Activated naive CD4-positive, alpha-beta T cell treated with anti-CD3 and anti-CD28 coated beads for 36 hours (primary cell): ENCODE measurements around the gene PTPN2. TPM values are rescaled to one million over a fixed set of nuclear protein-coding genes. Genes with fewer than 3 reads are reported as not detected.
"Not testable (repeated sequence)": the region's sequence is repeated elsewhere in the genome, so short reads cannot be mapped to it uniquely, and the experiment has no call there.

Experiments used
- CTCF ChIA-PET: fragments of 350-600 bp; sonication (Branson Sonifier 250); formaldehyde crosslinking; loops from one replicate; lab custom pipeline; 2021; ENCODE audit warnings: antibody characterized with exemption; lab: Charles Lee
- DNase-seq: peaks from one replicate; pipeline ENCODE4 v3.0.0-alpha.2; 2020
- H3K27ac Mint-ChIP-seq: one replicate; pipeline ENCODE4 v1.8.0; 2021; ENCODE audit warnings: mild to moderate bottlenecking, mixed read lengths
- H3K27me3 Mint-ChIP-seq: one replicate; pipeline ENCODE4 v1.8.0; 2021; ENCODE audit warnings: low read depth, mixed read lengths
- H3K36me3 Mint-ChIP-seq: one replicate; pipeline ENCODE4 v1.8.0; 2021; ENCODE audit warnings: low read depth, mixed read lengths
- H3K4me1 Mint-ChIP-seq: one replicate; pipeline ENCODE4 v1.8.0; 2021; ENCODE audit warnings: low read depth, mixed read lengths
- H3K4me3 Mint-ChIP-seq: one replicate; pipeline ENCODE4 v1.8.0; 2021; ENCODE audit warnings: mild to moderate bottlenecking, moderate library complexity, mixed read lengths
- H3K9me3 Mint-ChIP-seq: one replicate; pipeline ENCODE4 v1.8.0; 2021; ENCODE audit warnings: mixed read lengths
- intact Hi-C: fragments of 100-400 bp; cut with micrococcal nuclease; formaldehyde crosslinking; loops from one replicate; pipeline ENCODE4 v1.15.1; 2023
- total RNA-seq, 2 experiments: library from RNA; stranded (reverse); gene quantifications; one replicate each; pipeline ENCODE4 v1.2.3, GENCODE V29; 2021

The PTPN2 gene
- total RNA-seq, 2 experiments from 2014 or later, result 68.5 to 71.8 TPM

DNA sequence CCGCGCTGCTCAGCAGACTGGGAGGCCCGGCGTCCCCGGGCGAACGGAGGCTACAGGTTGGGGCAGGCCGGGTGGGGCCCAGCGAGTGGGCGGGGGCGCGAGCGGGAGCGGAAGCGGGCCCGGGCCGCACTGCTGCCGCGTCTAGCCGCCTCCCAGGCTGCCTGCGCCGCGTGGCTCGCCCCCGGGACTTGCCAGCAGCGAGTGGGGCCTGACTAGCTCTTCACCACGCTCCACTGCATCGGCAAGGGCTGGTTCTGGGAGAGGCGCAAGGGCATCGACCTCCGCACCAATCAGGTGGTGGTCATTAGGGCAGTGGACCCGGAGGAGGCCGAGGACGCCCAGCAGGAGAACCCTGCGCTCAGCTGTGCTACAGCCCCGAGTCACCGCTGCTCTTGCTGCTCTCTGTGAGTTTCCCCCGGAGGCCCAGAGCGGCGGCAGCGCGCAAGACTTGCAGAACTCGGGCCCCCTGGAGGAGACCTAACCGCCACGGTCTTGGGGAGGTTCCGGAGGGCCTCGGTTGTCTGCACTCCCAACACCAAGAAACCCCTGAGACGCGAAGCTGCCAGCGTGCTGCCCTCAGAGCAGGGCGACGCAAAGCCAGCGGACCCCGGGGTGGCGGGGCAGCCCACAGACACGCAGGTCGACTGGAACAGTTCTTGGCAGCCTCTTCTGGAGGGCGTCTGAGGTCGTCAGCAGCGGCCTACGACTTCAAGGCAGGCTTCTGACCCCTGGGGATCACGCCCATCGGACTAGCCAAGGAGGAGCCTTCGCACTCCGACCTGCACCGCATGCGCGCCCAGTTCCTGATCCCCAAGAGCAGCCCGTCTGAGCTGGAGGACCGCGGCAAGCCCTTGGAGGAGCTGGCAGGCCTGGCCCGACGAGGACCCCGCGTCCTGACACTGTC, 27.2 kb upstream of the PTPN2 start:
- intact Hi-C loops, result no loop called here
- H3K4me1 Mint-ChIP-seq, result peaks cover 5% of the 10 kb centered on the region
- H3K36me3 Mint-ChIP-seq, result peaks cover 2% of the 10 kb centered on the region
- H3K27ac Mint-ChIP-seq, result no peak overlapping the region
- peak overlapping the region; percentile 49 for H3K4me3 Mint-ChIP-seq
- CTCF ChIA-PET, result no interaction called here
- H3K27me3 Mint-ChIP-seq, result no peaks in the 10 kb centered on the region
- peaks cover 14% of the 10 kb centered on the region for H3K9me3 Mint-ChIP-seq
- peak; percentile 60 for DNase-seq

DNA sequence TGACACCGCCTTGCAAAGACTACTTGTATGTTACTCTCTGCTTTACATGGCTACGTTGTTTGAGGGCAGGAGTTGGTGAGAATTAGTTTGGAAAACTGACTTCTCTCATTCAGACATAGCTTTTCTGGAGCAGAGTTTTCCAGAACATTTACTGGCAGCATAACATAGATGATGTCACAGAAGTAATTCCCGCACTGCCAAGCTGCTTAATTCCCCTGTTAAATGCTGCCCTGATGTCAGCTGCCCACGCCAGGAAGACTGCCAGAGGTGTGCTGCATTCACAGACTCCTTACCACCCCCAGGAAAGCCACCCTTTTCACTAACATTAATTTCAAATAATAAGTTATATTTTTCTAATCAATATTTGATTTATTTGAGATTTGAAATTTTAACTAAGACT, 24.7 kb upstream of the PTPN2 start:
- CTCF ChIA-PET, result no interaction called here
- Mint-ChIP-seq H3K9me3 (peaks cover 10% of the 10 kb centered on the region), H3K27ac (no peak overlapping the region)

DNA sequence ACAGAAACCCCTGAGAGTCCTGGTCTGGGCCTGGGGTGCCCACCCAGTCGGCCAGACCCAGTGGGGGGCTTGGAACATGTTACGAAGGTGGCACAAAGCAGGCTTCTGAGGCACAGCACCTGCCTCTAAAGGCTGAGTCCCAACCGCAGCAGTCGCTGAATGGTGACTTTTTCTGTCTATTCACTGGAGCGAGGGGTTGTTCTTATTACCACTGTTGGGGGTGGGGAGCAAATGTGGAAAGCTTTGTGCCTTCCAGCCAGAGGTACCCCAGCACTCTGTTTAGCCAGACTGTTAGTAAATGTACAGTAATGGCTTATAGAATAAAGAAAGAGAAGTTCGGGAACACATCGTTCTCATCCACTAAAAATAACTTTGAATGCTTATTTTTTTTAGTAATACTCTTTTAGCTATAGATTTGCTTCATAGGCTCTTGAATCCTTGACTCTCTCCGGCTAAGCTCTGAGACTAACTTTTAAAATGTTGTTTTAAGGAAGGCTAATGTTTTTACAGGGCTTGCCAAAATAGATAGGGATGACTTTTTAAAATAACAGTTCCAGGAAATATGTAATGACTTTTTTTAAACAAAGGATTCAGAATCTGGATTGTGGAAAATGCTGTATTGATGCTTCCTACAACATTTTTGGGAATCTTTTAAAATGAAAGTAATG, 23.4 kb upstream of the PTPN2 start:
- intact Hi-C loops, result no loop called here
- H3K4me3 Mint-ChIP-seq, result no peak overlapping the region
- H3K9me3 Mint-ChIP-seq, result no peaks in the 10 kb centered on the region
- H3K27me3 Mint-ChIP-seq, result no peaks in the 10 kb centered on the region
- DNase-seq, result no peak
- no peak overlapping the region for H3K27ac Mint-ChIP-seq
- CTCF ChIA-PET, result no interaction called here
- H3K4me1 Mint-ChIP-seq, result peaks cover 9% of the 10 kb centered on the region
- H3K36me3 Mint-ChIP-seq, result no peaks in the 10 kb centered on the region

More for the DNA sequence above, 24.7 kb upstream of the PTPN2 start:
- Mint-ChIP-seq H3K4me1 (peaks cover 9% of the 10 kb centered on the region), H3K27me3 (no peaks in the 10 kb centered on the region), H3K36me3 (peaks cover 2% of the 10 kb centered on the region), H3K4me3 (no peak overlapping the region)
- DNase-seq, result no peak
- intact Hi-C loops, result no loop called here

DNA sequence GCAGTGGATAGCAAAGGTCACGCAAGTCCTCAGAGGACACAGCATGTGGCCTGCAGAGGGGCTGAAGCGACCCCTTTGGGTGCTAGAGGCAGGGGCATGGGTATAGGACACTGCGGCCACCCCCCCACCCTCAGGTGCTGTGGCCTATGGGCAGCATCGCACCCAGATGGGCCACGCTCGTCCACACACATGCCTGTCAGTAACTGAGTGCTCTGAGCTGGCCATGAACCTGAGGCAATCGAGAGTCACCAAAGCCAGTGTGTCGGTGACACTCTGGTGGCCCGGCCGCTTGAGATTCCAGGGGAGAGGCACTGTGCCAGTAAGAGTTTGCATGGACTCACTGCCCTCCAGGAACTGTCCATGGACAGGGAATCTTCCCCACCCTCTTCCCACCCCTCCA, 22.7 kb upstream of the PTPN2 start:
- CTCF ChIA-PET, result no interaction called here
- H3K4me3 Mint-ChIP-seq, result no peak overlapping the region
- no peaks in the 10 kb centered on the region for H3K27me3 Mint-ChIP-seq
- peaks cover 9% of the 10 kb centered on the region for H3K4me1 Mint-ChIP-seq
- no peak for DNase-seq
- no peak overlapping the region for H3K27ac Mint-ChIP-seq
- intact Hi-C loops, result no loop called here
- H3K9me3 Mint-ChIP-seq, result no peaks in the 10 kb centered on the region
- no peaks in the 10 kb centered on the region for H3K36me3 Mint-ChIP-seq

DNA sequence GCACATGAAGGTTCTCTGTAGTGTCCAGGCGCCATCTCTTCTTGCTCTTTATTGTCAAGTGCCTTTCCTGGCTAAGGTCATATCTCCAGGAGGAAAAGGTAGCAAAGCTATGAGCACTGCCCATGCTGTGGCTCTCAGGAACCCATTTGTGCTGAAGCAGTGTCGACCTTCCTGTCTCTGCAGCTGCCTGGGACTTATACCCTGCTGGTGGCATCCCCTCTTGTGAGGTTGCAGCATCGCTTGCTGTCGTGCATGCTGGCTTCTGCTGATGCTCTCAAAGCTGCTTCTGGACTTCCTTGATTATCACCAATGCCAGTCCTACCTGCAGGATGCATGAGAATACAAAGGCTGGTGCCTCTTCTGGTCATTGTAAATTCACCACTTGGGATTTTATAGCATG, 22.1 kb upstream of the PTPN2 start:
- peaks cover 7% of the 10 kb centered on the region for H3K4me1 Mint-ChIP-seq
- CTCF ChIA-PET, result no interaction called here

DNA sequence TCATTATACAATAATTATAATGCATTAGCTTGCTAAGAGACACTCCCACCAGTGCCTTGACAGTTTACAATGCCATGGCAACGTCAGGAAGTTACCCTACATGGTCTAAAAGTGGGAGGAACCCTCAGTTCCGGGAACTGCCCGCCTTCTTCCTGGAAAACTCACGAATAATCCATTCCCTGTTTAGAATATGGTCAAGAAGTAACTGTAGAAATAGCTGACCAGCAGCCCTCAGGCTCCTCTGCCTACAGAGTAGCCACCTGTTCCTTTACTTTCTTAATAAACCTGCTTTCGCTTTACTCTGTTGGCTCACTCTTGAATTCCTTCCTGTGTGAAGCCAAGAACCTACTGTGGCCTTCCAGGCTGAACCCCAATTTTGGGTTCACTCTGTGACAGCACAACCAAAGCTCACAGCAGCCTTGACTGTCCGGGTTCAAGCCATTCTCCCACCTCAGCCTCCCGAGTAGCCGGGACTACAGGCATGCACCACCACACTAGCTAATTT, 20.0 kb upstream of the PTPN2 start:
- Mint-ChIP-seq H3K36me3 (no peaks in the 10 kb centered on the region), H3K27ac (peak overlapping the region; percentile 26), H3K27me3 (no peaks in the 10 kb centered on the region), H3K4me3 (no peak overlapping the region), H3K4me1 (peaks cover 4% of the 10 kb centered on the region), H3K9me3 (no peaks in the 10 kb centered on the region)
- CTCF ChIA-PET, result interaction anchor here (0.9 to 3.3 kb wide), 3 partner anchors 10 to 87 kb away, joined by 3 to 19 read pairs (median 12); no protein-coding TSS in a partner anchor
- intact Hi-C loops, result no loop called here
- peak; percentile 68 for DNase-seq

More for the DNA sequence above, 22.1 kb upstream of the PTPN2 start:
- Mint-ChIP-seq H3K36me3 (no peaks in the 10 kb centered on the region), H3K27me3 (no peaks in the 10 kb centered on the region), H3K9me3 (no peaks in the 10 kb centered on the region), H3K4me3 (no peak overlapping the region), H3K27ac (no peak overlapping the region)
- no peak for DNase-seq
- intact Hi-C loops, result no loop called here

DNA sequence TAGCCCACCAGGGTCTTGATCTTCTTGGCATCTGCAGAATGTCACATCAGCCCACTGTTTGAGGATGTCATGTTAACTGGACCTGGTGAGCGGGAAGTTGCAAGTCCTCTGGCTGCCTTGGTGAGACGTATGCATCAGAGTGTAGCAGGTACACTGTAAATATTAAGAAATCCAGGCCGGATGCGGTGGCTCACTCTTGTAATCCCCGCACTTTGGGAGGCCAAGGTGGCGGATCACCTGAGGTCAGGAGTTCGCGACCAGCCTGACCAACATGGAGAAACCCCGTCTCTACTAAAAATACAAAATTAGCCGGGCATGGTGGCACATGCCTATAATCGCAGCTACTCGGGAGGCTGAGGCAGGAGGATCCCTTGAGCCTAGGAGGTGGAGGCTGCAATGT, 17.2 kb upstream of the PTPN2 start:
- H3K36me3 Mint-ChIP-seq, intact Hi-C loops, H3K9me3 Mint-ChIP-seq, DNase-seq, H3K27ac Mint-ChIP-seq, H3K4me1 Mint-ChIP-seq, H3K27me3 Mint-ChIP-seq, H3K4me3 Mint-ChIP-seq: not testable (repeated sequence)
- CTCF ChIA-PET, result interaction anchor here (3.3 kb wide), 1 partner anchor 15 kb away, joined by 12 read pairs; no protein-coding TSS in a partner anchor

DNA sequence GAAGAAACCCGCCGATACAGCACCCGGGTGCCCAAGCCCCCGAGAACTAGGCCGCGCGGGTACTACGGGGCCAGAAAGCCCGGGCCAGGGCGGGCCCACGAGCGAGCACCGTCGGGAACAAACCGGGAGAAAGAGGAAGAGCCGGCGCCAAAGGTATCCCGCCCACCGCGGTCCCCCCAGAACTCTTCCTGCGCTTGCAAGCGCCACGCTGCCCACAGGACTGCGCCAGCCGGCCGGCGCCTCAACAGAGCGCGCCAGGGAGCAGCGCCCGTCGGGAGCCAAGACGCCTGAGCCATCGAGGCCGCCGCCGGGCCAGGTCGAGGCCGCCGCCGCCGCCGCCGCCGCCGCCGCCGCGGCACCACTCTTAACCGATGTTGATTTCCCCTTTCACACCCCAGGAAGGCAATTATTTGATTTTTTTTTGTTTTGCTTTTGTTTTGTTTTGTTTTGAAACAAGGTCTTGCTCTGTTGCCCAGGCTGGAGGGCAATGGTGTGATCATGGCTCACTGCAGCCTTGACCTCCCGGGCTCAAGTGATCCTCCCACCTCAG, 12.8 kb upstream of the PTPN2 start:
- H3K27me3 Mint-ChIP-seq, result peaks cover 27% of the 10 kb centered on the region
- H3K9me3 Mint-ChIP-seq, H3K4me1 Mint-ChIP-seq, H3K36me3 Mint-ChIP-seq, H3K27ac Mint-ChIP-seq, DNase-seq, intact Hi-C loops: not testable (repeated sequence)
- H3K4me3 Mint-ChIP-seq, result peak overlapping the region; percentile 39
- CTCF ChIA-PET, result interaction anchor here (0.6 to 1.6 kb wide), 2 partner anchors 38 to 174 kb away, joined by 4 to 6 read pairs; no protein-coding TSS in a partner anchor

DNA sequence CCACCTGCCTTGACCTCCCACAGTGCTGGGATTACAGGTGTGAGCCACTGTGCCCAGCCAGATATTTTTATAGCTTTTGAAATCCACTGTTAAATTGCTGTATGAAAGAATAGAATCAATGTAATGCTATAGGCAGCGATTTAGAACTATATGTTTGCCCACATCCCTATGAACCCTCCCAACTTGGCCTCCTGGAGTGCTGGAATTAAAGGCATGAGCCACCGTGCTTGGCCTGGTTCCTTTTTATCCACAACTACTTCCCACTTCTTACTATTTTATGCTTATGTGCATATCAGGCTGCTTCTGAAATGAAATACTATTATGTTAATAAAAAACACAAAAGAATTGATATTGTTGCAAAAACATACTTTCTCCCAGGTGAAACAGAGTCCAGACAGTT, 11.6 kb upstream of the PTPN2 start:
- intact Hi-C loops, result loop anchor here (2.0 kb wide), 1 partner anchor 263 kb away; no protein-coding TSS in a partner anchor
- no peaks in the 10 kb centered on the region for H3K9me3 Mint-ChIP-seq
- no peak overlapping the region for H3K27ac Mint-ChIP-seq
- H3K27me3 Mint-ChIP-seq, result peaks cover 27% of the 10 kb centered on the region
- H3K4me3 Mint-ChIP-seq, result no peak overlapping the region
- CTCF ChIA-PET, result interaction anchor here (0.8 to 7.3 kb wide), 9 partner anchors 8 to 170 kb away, joined by 3 to 97 read pairs (median 7); no protein-coding TSS in a partner anchor
- no peak for DNase-seq
- no peaks in the 10 kb centered on the region for H3K36me3 Mint-ChIP-seq
- H3K4me1 Mint-ChIP-seq, result peaks cover 6% of the 10 kb centered on the region

DNA sequence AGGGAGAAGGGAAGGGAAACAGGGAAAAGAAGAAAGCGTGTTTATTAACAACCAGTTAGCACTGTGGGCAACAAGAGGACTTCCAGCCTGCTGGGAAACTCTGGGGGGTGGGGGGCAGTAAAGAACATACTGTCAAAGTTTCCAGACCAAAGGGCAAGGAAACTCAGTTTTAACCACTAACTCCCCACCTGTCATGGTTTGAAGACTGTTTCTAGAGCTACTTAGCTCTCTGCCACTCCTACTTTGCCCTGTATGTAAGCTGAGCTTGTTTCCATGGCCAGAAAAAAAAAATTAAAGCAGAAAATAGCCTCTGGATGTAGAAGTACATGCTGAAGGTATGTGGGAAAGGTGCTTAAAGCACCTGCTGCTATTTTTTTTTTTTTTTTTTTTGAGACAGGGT, 11.0 kb upstream of the PTPN2 start:
- Mint-ChIP-seq H3K27ac (no peak overlapping the region), H3K9me3 (no peaks in the 10 kb centered on the region), H3K4me1 (peaks cover 6% of the 10 kb centered on the region), H3K36me3 (no peaks in the 10 kb centered on the region), H3K27me3 (peaks cover 27% of the 10 kb centered on the region), H3K4me3 (no peak overlapping the region)
- no peak for DNase-seq
- intact Hi-C loops, result loop anchor here (2.0 kb wide), 1 partner anchor 264 kb away; no protein-coding TSS in a partner anchor
- CTCF ChIA-PET, result interaction anchor here (0.6 to 7.3 kb wide), 10 partner anchors 9 to 169 kb away, joined by 3 to 97 read pairs (median 6); no protein-coding TSS in a partner anchor

DNA sequence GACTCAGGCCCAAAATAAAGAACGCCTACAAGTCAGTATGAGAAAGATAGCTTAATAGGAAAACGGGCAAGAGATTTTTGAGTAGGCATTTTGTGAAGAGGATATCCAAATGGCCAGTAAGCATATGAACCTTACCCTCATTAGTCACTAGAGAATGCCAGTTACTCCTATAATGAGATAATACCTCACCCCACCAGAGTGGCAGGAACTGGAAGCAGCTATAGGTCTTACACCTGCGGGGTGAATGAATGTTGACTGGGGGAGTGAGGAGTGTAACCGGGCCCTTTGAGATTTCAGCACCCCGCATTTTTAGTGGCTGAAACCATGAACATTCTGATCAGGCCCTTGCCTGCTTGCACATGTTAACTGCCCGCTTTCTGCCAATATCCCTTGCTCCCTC, 7.5 kb upstream of the PTPN2 start:
- Mint-ChIP-seq H3K36me3 (no peaks in the 10 kb centered on the region), H3K4me3 (no peak overlapping the region), H3K4me1 (peaks cover 8% of the 10 kb centered on the region), H3K9me3 (no peaks in the 10 kb centered on the region), H3K27ac (no peak overlapping the region), H3K27me3 (peaks cover 22% of the 10 kb centered on the region)
- DNase-seq, result no peak
- intact Hi-C loops, result no loop called here
- CTCF ChIA-PET, result interaction anchor here (1.0 to 7.3 kb wide), 8 partner anchors 8 to 166 kb away, joined by 3 to 97 read pairs (median 4); no protein-coding TSS in a partner anchor

DNA sequence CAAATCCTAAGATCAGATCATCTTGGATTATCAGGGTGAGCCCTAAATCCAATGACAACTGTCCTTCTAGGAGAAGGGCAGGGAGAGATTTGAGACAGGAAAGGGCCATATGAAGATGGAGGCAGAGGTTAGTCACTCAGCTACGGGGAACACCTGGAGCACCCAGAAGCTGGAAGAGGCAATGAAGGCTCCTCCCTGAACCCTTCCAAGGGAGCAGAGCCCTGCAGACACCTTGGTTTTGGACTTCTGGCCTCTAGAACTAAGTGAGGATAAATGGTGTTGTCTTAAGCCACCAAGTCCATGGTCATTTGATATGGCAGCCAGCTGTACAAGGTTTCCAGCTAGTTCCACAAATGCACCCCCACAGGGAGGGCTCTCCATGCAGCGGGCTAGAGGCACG, 6.9 kb upstream of the PTPN2 start:
- CTCF ChIA-PET, result interaction anchor here (0.5 to 7.3 kb wide), 10 partner anchors 9 to 226 kb away, joined by 3 to 97 read pairs (median 4); no protein-coding TSS in a partner anchor
- Mint-ChIP-seq H3K4me1 (peaks cover 9% of the 10 kb centered on the region), H3K27me3 (peaks cover 20% of the 10 kb centered on the region), H3K36me3 (no peaks in the 10 kb centered on the region), H3K4me3 (no peak overlapping the region), H3K27ac (no peak overlapping the region), H3K9me3 (no peaks in the 10 kb centered on the region)
- DNase-seq, result no peak
- intact Hi-C loops, result no loop called here
